Neural cell (in vitro differentiated cells): ENCODE results near the gene PLXNA4. TPM values are rescaled to one million over a fixed set of nuclear protein-coding genes. Genes with fewer than 3 reads are reported as not detected.

Experiments
- H2AFZ ChIP-seq: fragments of 200-600, 300-800 bp; sonication (generic), shearing (Covaris generic); 2 replicates; pipeline ENCODE4 v1.6.0; 2014; ENCODE audit warnings: low read depth, mild to moderate bottlenecking, antibody characterized with exemption, low read length, moderate library complexity
- H3F3A ChIP-seq: fragments of 200-600 bp; shearing (Covaris generic); 2 replicates; pipeline ENCODE4 v1.6.1; 2016; ENCODE audit warnings: mild to moderate bottlenecking, moderate library complexity, mixed read lengths, antibody characterized with exemption, low read length; ENCODE audit not compliant: insufficient read depth, poor library complexity, severe bottlenecking
- H3K27ac ChIP-seq: fragments of 200-600, 300-800 bp; sonication (generic), shearing (Covaris generic); 2 replicates; pipeline ENCODE4 v1.5.1; 2014; ENCODE audit warnings: mild to moderate bottlenecking, low read length, moderate library complexity
- H3K27me3 ChIP-seq: fragments of 300-800, 200-600 bp; sonication (generic), shearing (Covaris generic); 2 replicates; pipeline ENCODE4 v1.6.0; 2014; ENCODE audit warnings: mild to moderate bottlenecking, low read depth, low read length, moderate library complexity; ENCODE audit not compliant: insufficient read depth
- H3K36me3 ChIP-seq: fragments of 300-800, 200-600 bp; sonication (generic), shearing (Covaris generic); 2 replicates; pipeline ENCODE4 v1.5.1; 2014; ENCODE audit warnings: mild to moderate bottlenecking, antibody characterized with exemption, low read length, moderate library complexity; ENCODE audit not compliant: insufficient read depth
- H3K4me2 ChIP-seq: fragments of 300-800, 200-600 bp; sonication (generic), shearing (Covaris generic); 2 replicates; pipeline ENCODE4 v1.6.0; 2014; ENCODE audit warnings: mild to moderate bottlenecking, low read length
- H3K4me3 ChIP-seq: fragments of 300-800, 200-600 bp; sonication (generic), shearing (Covaris generic); 2 replicates; pipeline ENCODE4 v1.5.1; 2014; ENCODE audit warnings: mild to moderate bottlenecking, low read length, moderate library complexity
- H3K79me2 ChIP-seq: fragments of 200-600 bp; shearing (Covaris generic); replicated peaks from 2 replicates; pipeline ENCODE4 v1.6.0; 2014; ENCODE audit warnings: mild to moderate bottlenecking, low read length, moderate library complexity; ENCODE audit not compliant: insufficient read depth
- H3K9ac ChIP-seq: fragments of 300-800, 200-600 bp; sonication (generic), shearing (Covaris generic); 2 replicates; pipeline ENCODE4 v1.6.1; 2016; ENCODE audit warnings: mild to moderate bottlenecking, low read length, mixed read lengths
- H3K9me2 ChIP-seq: fragments of 200-600 bp; shearing (Covaris generic); 2 replicates; pipeline ENCODE4 v1.6.1; 2016; ENCODE audit warnings: mild to moderate bottlenecking, low read length, mixed read lengths; ENCODE audit not compliant: insufficient read depth
- H3K9me3 ChIP-seq: fragments of 200-600, 300-800 bp; sonication (generic), shearing (Covaris generic); 2 replicates; pipeline ENCODE4 v1.6.1; 2016; ENCODE audit warnings: mild to moderate bottlenecking, mixed run types, low read length, moderate library complexity, mixed read lengths
- H4K20me1 ChIP-seq: fragments of 200-600 bp; shearing (Covaris generic); 2 replicates; pipeline ENCODE4 v1.6.1; 2016; ENCODE audit warnings: mild to moderate bottlenecking, mixed run types; ENCODE audit not compliant: insufficient read depth
- EP300 ChIP-seq: fragments of 450-650 bp; conservative IDR thresholded peaks from 2 replicates; pipeline ENCODE4 v1.6.1; 2014; ENCODE audit warnings: antibody characterized with exemption, mild to moderate bottlenecking, moderate library complexity; ENCODE audit not compliant: poor library complexity, severe bottlenecking
- EZH2 ChIP-seq: fragments of 200-600, 300-800 bp; shearing (Covaris generic), sonication (generic); IDR thresholded peaks from 2 replicates; pipeline ENCODE4 v1.6.1; 2014; ENCODE audit warnings: antibody characterized with exemption, low read length, borderline replicate concordance, mild to moderate bottlenecking; ENCODE audit not compliant: insufficient read depth, poor library complexity, severe bottlenecking
- MXI1 ChIP-seq: fragments of 450-650 bp; conservative IDR thresholded peaks from 2 replicates; pipeline ENCODE4 v1.6.1; 2014; ENCODE audit warnings: antibody characterized with exemption, mild to moderate bottlenecking; ENCODE audit not compliant: poor library complexity, severe bottlenecking
- POLR2AphosphoS5 ChIP-seq: IDR thresholded peaks from 2 replicates; pipeline ENCODE4 v1.6.1; 2012
- RAD21 ChIP-seq: fragments of 450-650 bp; conservative IDR thresholded peaks from 2 replicates; pipeline ENCODE4 v1.6.1; 2014; ENCODE audit warnings: antibody characterized with exemption, mild to moderate bottlenecking, moderate library complexity
- SMC3 ChIP-seq: fragments of 450-650 bp; conservative IDR thresholded peaks from 2 replicates; pipeline ENCODE4 v1.6.1; 2014; ENCODE audit warnings: antibody characterized with exemption, mild to moderate bottlenecking, moderate library complexity; ENCODE audit not compliant: poor library complexity
- TAF1 ChIP-seq: IDR thresholded peaks from 2 replicates; pipeline ENCODE4 v1.6.1; 2012; ENCODE audit warnings: low read depth
- polyA plus RNA-seq: library from polyadenylated mRNA; depleted of rRNA; stranded (reverse); fragments of >200 nt; gene quantifications from 2 replicates; pipeline ENCODE4 v1.2.3, GENCODE V29; 2014
- TF ChIP-seq, protein P1 (sequence below): fragments of 450-650 bp; IDR thresholded peaks from 2 replicates; pipeline ENCODE4 v1.5.1; 2014; ENCODE audit warnings: antibody characterized with exemption, mild to moderate bottlenecking, moderate library complexity; ENCODE audit not compliant: poor library complexity, severe bottlenecking
- TF ChIP-seq, protein P2 (sequence below): IDR thresholded peaks from 2 replicates; pipeline ENCODE4 v1.6.1; 2012; ENCODE audit warnings: borderline replicate concordance

PLXNA4 gene
- polyA plus RNA-seq, 1 donor from 2014 or later: 7.2 TPM

DNA sequence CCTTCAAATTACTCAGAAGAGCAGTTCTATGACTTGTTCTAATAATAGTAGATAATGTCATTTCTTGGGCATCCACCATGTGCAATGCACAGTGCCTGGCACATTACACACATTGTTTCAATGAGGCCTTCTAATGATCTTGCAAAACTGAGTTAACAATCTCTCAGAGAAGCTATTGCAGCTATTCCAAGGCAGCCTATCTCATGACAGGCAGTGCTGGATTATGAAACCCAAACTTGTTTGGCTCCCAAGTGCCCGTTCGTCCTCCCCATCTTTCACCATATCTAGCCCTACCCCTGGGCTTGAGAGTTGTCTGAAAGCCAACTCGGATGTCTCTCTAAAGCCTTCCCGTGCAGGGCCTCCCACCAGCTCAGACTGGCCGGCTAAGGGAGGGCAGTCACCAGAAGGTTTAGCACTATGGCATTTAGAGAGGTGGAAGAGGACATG lies 405.1 kb downstream of the PLXNA4 start:
- Histone ChIP-seq H3K9me3 (no peaks in the 10 kb centered on the region), H3K4me3 (no peak overlapping the region), H3K27ac (no peak overlapping the region), H3F3A (no peaks in the 10 kb centered on the region), H3K27me3 (no peaks in the 10 kb centered on the region), H3K4me2 (no peak overlapping the region), H2AFZ (no peak overlapping the region), H3K9ac (no peak overlapping the region), H4K20me1 (no peaks in the 10 kb centered on the region), H3K79me2 (no peaks in the 10 kb centered on the region), H3K9me2 (no peaks in the 10 kb centered on the region), H3K36me3 (no peaks in the 10 kb centered on the region)
- TF ChIP-seq, protein P1, sequence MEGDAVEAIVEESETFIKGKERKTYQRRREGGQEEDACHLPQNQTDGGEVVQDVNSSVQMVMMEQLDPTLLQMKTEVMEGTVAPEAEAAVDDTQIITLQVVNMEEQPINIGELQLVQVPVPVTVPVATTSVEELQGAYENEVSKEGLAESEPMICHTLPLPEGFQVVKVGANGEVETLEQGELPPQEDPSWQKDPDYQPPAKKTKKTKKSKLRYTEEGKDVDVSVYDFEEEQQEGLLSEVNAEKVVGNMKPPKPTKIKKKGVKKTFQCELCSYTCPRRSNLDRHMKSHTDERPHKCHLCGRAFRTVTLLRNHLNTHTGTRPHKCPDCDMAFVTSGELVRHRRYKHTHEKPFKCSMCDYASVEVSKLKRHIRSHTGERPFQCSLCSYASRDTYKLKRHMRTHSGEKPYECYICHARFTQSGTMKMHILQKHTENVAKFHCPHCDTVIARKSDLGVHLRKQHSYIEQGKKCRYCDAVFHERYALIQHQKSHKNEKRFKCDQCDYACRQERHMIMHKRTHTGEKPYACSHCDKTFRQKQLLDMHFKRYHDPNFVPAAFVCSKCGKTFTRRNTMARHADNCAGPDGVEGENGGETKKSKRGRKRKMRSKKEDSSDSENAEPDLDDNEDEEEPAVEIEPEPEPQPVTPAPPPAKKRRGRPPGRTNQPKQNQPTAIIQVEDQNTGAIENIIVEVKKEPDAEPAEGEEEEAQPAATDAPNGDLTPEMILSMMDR: no peak
- TF ChIP-seq RAD21 (no peak), EZH2 (no peak), SMC3 (no peak), MXI1 (no peak), POLR2AphosphoS5 (no peak)

DNA sequence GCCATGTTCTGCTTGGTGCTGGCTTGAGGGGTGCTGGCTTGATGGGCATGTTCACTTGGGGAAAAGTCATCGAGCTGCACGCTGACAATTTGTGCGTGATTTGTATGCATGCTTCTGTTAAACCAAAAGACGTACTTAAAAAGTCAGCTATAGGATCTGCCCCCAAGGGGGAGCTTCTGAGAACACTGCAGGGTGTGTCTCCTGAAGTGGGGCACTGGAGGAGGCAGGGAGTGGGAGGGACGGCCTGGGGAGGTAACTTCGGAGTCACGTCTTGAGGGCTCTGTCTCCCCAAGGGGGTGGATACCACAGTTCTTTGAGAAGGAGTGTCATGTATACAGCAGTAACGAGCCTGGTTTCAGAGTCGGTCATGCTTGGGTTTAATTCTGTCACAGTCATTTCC lies 406.5 kb downstream of the PLXNA4 start:
- Histone ChIP-seq H3K9ac (no peak overlapping the region), H4K20me1 (no peaks in the 10 kb centered on the region), H3K9me2 (no peaks in the 10 kb centered on the region), H3F3A (no peaks in the 10 kb centered on the region), H3K36me3 (no peaks in the 10 kb centered on the region), H3K4me2 (no peak overlapping the region), H3K27me3 (no peaks in the 10 kb centered on the region), H3K27ac (no peak overlapping the region), H2AFZ (no peak overlapping the region), H3K9me3 (no peaks in the 10 kb centered on the region), H3K79me2 (no peaks in the 10 kb centered on the region), H3K4me3 (no peak overlapping the region)
- no peak for TF ChIP-seq TAF1
- TF ChIP-seq, protein P2, sequence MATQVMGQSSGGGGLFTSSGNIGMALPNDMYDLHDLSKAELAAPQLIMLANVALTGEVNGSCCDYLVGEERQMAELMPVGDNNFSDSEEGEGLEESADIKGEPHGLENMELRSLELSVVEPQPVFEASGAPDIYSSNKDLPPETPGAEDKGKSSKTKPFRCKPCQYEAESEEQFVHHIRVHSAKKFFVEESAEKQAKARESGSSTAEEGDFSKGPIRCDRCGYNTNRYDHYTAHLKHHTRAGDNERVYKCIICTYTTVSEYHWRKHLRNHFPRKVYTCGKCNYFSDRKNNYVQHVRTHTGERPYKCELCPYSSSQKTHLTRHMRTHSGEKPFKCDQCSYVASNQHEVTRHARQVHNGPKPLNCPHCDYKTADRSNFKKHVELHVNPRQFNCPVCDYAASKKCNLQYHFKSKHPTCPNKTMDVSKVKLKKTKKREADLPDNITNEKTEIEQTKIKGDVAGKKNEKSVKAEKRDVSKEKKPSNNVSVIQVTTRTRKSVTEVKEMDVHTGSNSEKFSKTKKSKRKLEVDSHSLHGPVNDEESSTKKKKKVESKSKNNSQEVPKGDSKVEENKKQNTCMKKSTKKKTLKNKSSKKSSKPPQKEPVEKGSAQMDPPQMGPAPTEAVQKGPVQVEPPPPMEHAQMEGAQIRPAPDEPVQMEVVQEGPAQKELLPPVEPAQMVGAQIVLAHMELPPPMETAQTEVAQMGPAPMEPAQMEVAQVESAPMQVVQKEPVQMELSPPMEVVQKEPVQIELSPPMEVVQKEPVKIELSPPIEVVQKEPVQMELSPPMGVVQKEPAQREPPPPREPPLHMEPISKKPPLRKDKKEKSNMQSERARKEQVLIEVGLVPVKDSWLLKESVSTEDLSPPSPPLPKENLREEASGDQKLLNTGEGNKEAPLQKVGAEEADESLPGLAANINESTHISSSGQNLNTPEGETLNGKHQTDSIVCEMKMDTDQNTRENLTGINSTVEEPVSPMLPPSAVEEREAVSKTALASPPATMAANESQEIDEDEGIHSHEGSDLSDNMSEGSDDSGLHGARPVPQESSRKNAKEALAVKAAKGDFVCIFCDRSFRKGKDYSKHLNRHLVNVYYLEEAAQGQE: no peak
- no peak for TF ChIP-seq EP300
- TF ChIP-seq POLR2AphosphoS5: no peak
- no peak for TF ChIP-seq RAD21
- TF ChIP-seq, protein P1: no peak
- no peak for TF ChIP-seq MXI1
